Measurements from ENCODE around the gene L3MBTL2.

Gene L3MBTL2

DNA sequence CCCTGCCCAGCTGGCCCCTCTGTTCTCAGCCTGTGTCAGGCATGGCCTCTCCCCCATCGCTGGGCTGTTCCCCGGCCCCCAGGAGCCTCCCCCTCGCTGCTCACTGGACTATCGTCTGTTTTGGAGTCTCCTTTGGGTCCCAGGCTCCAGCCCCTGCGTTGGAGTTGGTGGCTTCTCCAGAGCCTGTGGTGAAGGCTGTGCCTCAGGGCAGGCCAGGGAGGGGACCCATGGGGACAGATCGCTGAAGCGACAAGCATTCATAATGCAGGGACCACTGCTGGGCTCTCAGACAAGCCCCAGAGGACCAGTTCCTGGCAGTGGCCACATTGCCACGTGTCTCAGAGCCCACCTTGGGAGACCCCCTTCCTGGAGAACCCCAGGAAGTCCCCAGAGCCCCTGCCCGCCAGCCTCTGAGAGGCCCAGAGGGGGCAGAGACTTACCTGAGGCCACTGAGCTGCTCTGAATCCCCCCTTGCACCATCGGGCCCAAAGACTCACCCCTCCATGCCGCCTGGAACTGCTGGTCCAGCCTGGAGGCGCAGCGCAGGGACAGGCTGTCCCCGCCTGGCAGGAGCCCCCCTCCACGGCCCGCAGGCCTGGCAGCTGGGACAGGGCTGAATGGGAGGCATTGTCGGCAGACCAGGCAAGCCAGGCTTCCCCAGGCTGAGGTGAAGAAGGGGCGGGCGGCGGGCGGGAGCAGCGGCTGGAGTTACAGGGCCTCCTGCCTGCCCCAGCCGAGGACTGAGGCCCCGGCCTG, 35.4 kb downstream of the L3MBTL2 start, which contains the start of gene CHADL:
Gene CHADL (minus strand): TSS at position 555 of the 756 bp plus-strand sequence. CDS start 50 bp downstream, at position 505.
- Histone ChIP-seq H3K4me1 (ENCODE audit: insufficient read depth, low read length) (no peaks in the 10 kb centered on the region), H3K9me3 (ENCODE audit: low read length) (no peaks in the 10 kb centered on the region), H3K27me3 (ENCODE audit: insufficient read depth, low read length) (no peaks in the 10 kb centered on the region), H3K36me3 (ENCODE audit: insufficient read depth, low read length) (peaks cover 8% of the 10 kb centered on the region), H3K4me3 (ENCODE audit: low read length) (no peak within 1 kb of the TSS), H2AFZ (ENCODE audit: low read depth, low read length) (no peak within 1 kb of the TSS)

DNA sequence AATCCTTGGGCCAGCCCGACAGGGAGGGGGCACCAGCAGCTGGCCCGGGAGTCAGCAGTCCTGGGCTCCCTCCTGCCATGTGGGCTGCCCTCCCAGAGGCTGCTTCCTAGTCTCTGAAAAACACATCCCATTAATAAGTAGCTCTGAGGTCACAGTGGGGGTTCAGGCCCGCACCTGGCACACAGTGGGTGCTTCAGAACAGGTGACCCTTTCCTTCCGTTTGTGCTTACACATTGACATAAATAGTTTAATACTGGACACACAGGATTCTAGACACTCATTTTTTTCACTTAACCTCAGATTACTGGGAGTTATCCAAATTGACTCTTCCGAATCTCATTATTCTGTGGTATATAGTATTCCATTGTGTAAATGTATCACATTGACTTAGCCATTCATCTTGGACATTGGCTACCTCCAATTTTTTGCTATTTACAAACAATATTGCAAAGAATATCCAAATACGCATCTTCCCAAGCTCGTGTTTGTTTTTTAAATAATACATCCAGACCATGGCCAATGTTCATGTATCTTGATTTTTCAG, 36.1 kb downstream of the L3MBTL2 start:
- peaks cover 8% of the 10 kb centered on the region for H3K36me3 ChIP-seq (ENCODE audit: insufficient read depth, low read length)
- H3K27me3 ChIP-seq (ENCODE audit: insufficient read depth, low read length) = no peaks in the 10 kb centered on the region
- no peaks in the 10 kb centered on the region for H3K4me1 ChIP-seq (ENCODE audit: insufficient read depth, low read length)
- no peaks in the 10 kb centered on the region for H3K9me3 ChIP-seq (ENCODE audit: low read length)
- no peak overlapping the region for H3K4me3 ChIP-seq (ENCODE audit: low read length)
- H2AFZ ChIP-seq (ENCODE audit: low read depth, low read length) = no peak overlapping the region

DNA sequence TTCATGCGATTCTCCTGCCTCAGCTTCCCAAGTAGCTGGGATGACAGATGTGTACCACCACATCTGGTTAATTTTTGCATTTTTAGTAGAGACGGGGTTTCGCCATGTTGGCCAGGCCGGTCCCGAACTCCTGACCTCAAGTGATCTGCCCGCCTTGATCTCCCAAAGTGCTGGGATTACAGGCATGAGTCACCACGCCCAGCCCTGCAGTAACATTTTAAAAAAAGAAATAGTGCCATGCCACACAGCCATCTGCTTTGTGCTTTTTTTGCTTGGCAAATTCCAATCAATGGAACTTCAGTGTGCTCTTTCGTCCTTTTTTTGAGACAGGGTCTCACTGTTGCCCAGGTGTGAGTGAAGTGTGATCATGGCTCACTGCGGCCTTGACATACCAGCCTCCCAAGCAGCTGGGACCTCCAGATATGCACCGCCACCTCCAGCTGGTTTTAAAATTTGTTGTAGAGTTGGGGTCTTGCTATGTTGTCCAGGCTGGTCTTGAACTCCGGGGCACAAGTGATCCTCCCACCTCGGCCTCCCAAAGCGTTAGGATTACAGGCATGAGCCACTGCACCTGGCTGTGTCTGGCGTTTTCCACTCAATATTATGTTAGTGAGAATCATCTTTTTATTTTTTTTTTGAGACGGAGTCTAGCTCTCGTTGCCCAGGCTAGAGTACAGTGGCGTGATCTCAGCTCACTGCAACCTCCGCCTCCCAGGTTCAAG, 37.4 kb downstream of the L3MBTL2 start:
- no peaks in the 10 kb centered on the region for H3K9me3 ChIP-seq (ENCODE audit: low read length)
- no peak overlapping the region for H3K4me3 ChIP-seq (ENCODE audit: low read length)
- H3K36me3 ChIP-seq (ENCODE audit: insufficient read depth, low read length) = peaks cover 18% of the 10 kb centered on the region
- no peaks in the 10 kb centered on the region for H3K27me3 ChIP-seq (ENCODE audit: insufficient read depth, low read length)
- H2AFZ ChIP-seq (ENCODE audit: low read depth, low read length) = no peak overlapping the region
- no peaks in the 10 kb centered on the region for H3K4me1 ChIP-seq (ENCODE audit: insufficient read depth, low read length)

DNA sequence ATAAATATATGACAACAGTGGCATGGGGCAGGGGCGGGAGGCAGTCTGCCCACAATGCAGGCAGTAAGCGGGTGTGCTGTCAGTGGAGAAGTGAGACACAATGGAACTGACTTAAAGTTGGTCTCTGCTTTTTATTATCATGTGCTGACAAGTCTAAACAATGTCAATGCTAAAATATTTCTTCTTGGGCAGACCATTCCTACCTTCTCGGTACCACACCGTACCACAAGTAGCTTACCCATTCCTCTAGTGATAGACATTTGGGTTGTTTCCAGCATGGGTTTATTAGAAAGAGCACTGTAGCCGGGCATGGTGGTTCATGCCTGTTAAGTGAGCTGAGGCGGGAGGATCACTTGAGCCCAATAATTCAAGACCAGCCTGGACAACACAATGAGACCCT, 38.2 kb downstream of the L3MBTL2 start:
- no peaks in the 10 kb centered on the region for H3K4me1 ChIP-seq (ENCODE audit: insufficient read depth, low read length)
- H3K4me3 ChIP-seq (ENCODE audit: low read length) = no peak overlapping the region
- H2AFZ ChIP-seq (ENCODE audit: low read depth, low read length) = no peak overlapping the region
- H3K36me3 ChIP-seq (ENCODE audit: insufficient read depth, low read length) = peaks cover 26% of the 10 kb centered on the region
- no peaks in the 10 kb centered on the region for H3K27me3 ChIP-seq (ENCODE audit: insufficient read depth, low read length)
- no peaks in the 10 kb centered on the region for H3K9me3 ChIP-seq (ENCODE audit: low read length)

DNA sequence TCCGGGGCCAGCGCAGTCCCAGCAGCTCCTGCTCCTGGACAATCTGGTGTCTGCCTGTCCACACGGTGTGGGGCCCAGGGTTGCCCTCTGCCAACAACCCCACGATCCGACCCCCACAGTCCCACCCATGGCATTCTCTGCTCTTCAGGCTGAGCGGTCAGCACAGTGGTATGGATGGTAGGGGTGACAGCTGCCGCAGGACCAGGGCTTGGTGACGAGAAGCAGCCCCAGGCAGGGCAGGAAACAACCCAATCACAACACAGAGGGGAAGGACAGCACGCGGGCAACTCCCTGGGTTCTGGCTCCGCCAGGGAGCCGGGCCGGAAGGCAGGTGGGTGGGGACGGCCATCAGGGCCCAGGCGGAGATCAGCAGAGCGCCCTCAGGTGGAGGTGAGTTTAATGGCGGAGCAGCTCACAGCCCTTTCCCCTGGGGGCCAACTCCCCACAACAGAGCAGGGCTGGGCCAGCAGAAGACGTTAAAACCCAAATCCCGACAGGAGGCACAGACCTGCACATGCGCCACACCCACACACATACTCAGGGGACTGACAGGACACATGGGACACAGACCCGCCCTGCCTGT, 40.9 kb downstream of the L3MBTL2 start:
- H3K36me3 ChIP-seq (ENCODE audit: insufficient read depth, low read length) = peaks cover 52% of the 10 kb centered on the region
- no peaks in the 10 kb centered on the region for H3K9me3 ChIP-seq (ENCODE audit: low read length)
- no peaks in the 10 kb centered on the region for H3K27me3 ChIP-seq (ENCODE audit: insufficient read depth, low read length)
- H3K4me1 ChIP-seq (ENCODE audit: insufficient read depth, low read length) = no peaks in the 10 kb centered on the region
- H2AFZ ChIP-seq (ENCODE audit: low read depth, low read length) = no peak overlapping the region
- H3K4me3 ChIP-seq (ENCODE audit: low read length) = no peak overlapping the region

DNA sequence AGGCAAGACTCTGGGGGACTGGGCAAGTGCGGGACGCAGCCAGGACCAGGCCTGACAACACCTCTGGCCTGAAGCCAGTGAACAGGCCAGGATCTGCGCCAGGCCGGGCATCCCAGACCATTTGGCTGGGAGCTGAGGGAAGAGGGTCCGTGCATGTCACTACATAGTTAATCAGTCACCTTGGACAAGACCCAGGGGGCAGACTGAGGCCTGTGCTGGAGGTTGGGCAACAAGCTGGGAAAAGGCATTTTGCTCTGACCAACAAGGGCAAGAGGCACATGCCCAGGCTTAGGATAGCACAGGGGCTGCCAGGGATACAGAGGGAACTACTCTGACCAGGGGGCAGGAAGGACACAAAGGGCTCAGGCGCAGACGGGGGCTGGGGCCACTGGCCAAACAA, 42.6 kb downstream of the L3MBTL2 start:
- H3K4me3 ChIP-seq (ENCODE audit: low read length) = no peak overlapping the region
- H3K36me3 ChIP-seq (ENCODE audit: insufficient read depth, low read length) = peaks cover 65% of the 10 kb centered on the region
- no peaks in the 10 kb centered on the region for H3K27me3 ChIP-seq (ENCODE audit: insufficient read depth, low read length)
- H2AFZ ChIP-seq (ENCODE audit: low read depth, low read length) = no peak overlapping the region
- H3K9me3 ChIP-seq (ENCODE audit: low read length) = no peaks in the 10 kb centered on the region
- H3K4me1 ChIP-seq (ENCODE audit: insufficient read depth, low read length) = no peaks in the 10 kb centered on the region

DNA sequence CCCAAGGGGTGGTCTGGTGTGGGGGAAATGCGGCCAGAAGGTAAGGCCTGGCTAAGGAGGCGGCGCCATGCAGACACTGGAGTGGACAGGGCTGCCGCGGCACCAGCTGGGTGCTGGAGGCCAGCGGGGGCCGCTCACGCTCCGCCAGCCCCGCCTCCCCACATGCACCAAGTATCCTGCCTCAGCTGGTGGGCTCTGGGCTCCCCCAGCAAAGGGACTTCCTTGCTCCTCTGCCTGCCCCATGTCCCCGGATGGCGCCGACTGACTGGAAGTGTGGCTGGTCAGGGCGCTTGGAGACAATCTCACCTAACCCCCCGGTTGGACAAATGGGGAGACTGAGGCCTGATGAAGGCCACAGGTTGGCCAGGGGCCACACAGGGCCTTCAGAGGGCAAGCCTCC, 43.2 kb downstream of the L3MBTL2 start:
- peaks cover 72% of the 10 kb centered on the region for H3K36me3 ChIP-seq (ENCODE audit: insufficient read depth, low read length)
- H3K4me1 ChIP-seq (ENCODE audit: insufficient read depth, low read length) = no peaks in the 10 kb centered on the region
- no peak overlapping the region for H3K4me3 ChIP-seq (ENCODE audit: low read length)
- H3K27me3 ChIP-seq (ENCODE audit: insufficient read depth, low read length) = no peaks in the 10 kb centered on the region
- H3K9me3 ChIP-seq (ENCODE audit: low read length) = no peaks in the 10 kb centered on the region
- no peak overlapping the region for H2AFZ ChIP-seq (ENCODE audit: low read depth, low read length)

DNA sequence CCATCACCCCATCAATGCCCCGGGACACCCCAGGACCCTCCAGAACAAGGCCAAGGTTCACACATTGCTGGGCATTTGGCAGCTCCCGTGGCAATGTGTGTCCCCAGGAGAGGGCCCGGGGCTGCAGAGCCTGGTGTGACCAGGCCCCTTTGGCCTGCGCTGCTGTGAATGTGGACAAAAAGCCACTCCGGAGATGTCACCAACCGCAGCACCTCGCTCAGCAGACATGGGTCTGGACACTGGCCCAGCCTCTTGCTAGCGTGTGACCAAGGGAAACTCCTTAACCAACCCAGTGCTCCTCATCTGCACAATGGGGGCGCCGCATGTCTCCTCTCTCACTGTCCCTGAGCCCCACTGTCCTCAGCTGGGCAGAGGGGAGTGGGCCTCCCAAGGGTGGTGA, 43.6 kb downstream of the L3MBTL2 start:
- Histone ChIP-seq H3K36me3 (ENCODE audit: insufficient read depth, low read length) (peaks cover 73% of the 10 kb centered on the region), H3K9me3 (ENCODE audit: low read length) (no peaks in the 10 kb centered on the region), H3K4me3 (ENCODE audit: low read length) (no peak overlapping the region)

DNA sequence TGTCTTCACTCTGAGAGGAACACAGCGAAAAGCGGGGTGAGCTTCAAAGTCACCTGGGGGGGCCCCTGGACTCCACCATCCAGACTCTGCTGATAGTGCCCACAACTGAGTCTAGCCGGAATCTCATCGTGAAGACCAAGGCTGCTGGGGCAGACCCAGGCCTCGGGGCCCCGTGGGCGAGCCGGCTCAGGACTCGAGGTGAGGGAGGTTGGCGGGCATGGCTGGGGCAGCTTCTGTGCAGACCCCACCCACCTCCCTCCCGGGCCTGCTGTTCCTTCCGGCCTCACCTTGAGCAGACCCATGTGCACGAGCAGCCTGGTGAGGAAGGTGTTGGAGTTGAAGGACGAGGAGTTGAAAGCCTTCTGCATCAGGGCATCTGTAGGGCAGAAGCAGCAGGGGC, 44.3 kb downstream of the L3MBTL2 start:
- Histone ChIP-seq H3K4me3 (ENCODE audit: low read length) (no peak overlapping the region), H2AFZ (ENCODE audit: low read depth, low read length) (no peak overlapping the region), H3K9me3 (ENCODE audit: low read length) (no peaks in the 10 kb centered on the region), H3K27me3 (ENCODE audit: insufficient read depth, low read length) (no peaks in the 10 kb centered on the region), H3K4me1 (ENCODE audit: insufficient read depth, low read length) (no peaks in the 10 kb centered on the region), H3K36me3 (ENCODE audit: insufficient read depth, low read length) (peaks cover 77% of the 10 kb centered on the region)

More for the DNA sequence above, 43.6 kb downstream of the L3MBTL2 start:
- Histone ChIP-seq H3K27me3 (ENCODE audit: insufficient read depth, low read length) (no peaks in the 10 kb centered on the region), H3K4me1 (ENCODE audit: insufficient read depth, low read length) (no peaks in the 10 kb centered on the region), H2AFZ (ENCODE audit: low read depth, low read length) (no peak overlapping the region)

DNA sequence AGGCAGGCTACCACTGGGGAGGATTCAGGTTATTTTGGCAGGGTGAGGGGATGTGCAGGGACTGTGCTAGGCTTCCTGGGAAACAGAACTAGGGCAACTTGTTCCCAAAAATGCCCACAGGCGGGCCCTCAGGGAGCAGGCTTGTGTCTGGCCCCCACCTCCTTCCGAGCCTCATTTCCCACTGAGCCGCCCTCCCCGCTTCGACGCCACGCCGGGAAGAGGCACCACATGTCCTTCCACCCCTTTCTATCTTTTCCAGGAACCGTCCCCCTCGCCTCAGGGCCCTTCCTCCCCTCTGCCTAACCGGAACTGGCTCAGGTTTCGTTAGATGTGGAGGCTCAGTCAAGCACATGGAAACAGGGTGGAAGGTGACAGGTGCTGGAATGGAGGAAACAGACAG, 45.0 kb downstream of the L3MBTL2 start:
- no peaks in the 10 kb centered on the region for H3K9me3 ChIP-seq (ENCODE audit: low read length)
- peaks cover 77% of the 10 kb centered on the region for H3K36me3 ChIP-seq (ENCODE audit: insufficient read depth, low read length)

DNA sequence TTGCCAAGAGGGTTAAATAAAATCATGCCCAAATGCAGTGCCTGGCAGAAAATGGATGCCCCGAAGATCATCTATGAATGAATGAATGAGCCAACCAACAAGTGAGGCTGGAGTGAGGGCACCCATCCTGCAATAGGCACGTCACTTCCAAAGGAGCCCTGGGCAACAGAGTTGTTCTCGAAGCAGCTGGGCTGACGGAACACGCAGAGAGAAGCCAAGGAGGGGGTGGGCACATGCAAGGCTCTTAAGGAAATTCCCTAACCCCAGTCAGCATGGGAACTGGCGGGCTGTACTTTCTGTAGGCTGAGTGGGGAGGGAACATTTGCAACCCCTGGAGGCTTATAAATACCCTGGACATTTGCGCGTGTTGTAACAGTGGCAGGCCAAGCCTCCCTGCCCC, 47.3 kb downstream of the L3MBTL2 start:
- Histone ChIP-seq H3K9me3 (ENCODE audit: low read length) (no peaks in the 10 kb centered on the region), H3K36me3 (ENCODE audit: insufficient read depth, low read length) (peaks cover 86% of the 10 kb centered on the region), H3K4me3 (ENCODE audit: low read length) (no peak overlapping the region), H2AFZ (ENCODE audit: low read depth, low read length) (no peak overlapping the region), H3K4me1 (ENCODE audit: insufficient read depth, low read length) (no peaks in the 10 kb centered on the region), H3K27me3 (ENCODE audit: insufficient read depth, low read length) (no peaks in the 10 kb centered on the region)

More for the DNA sequence above, 45.0 kb downstream of the L3MBTL2 start:
- H3K4me1 ChIP-seq (ENCODE audit: insufficient read depth, low read length) = no peaks in the 10 kb centered on the region
- H3K4me3 ChIP-seq (ENCODE audit: low read length) = no peak overlapping the region
- no peaks in the 10 kb centered on the region for H3K27me3 ChIP-seq (ENCODE audit: insufficient read depth, low read length)
- no peak overlapping the region for H2AFZ ChIP-seq (ENCODE audit: low read depth, low read length)

DNA sequence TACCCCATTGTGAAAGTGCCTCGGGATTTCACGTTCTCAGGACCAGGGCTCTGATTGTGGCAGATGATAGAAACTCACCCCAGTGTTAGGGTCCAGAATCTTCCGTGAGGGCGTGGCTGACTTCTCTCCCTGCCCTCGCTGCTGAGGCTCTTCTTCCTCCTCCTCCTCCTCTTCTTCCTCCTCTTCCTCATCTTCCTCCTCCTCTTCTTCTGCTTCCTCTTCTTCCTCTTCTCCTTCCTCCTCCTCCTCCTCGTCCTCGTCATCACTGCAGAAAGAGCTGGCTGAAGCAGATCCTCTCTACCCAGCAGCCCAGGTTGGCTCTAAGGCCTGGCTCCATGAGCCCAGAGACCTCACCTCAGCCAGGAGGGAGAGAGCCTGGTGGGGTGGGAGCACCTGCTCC, 49.1 kb downstream of the L3MBTL2 start:
- Histone ChIP-seq H3K4me3 (ENCODE audit: low read length) (no peak overlapping the region), H3K4me1 (ENCODE audit: insufficient read depth, low read length) (no peaks in the 10 kb centered on the region), H3K36me3 (ENCODE audit: insufficient read depth, low read length) (peaks cover 83% of the 10 kb centered on the region), H3K9me3 (ENCODE audit: low read length) (no peaks in the 10 kb centered on the region), H2AFZ (ENCODE audit: low read depth, low read length) (no peak overlapping the region), H3K27me3 (ENCODE audit: insufficient read depth, low read length) (no peaks in the 10 kb centered on the region)

Measured in neuron (in vitro differentiated cells).